VCaP (cell line): ENCODE data around the gene CALD1.

Experiments
- H3K27ac ChIP-seq: fragments of 450-650 bp; 2 replicates; pipeline ENCODE4 v1.5.1; 2017
- CTCF ChIP-seq: fragments of 450-650 bp; conservative IDR thresholded peaks from 2 replicates; pipeline ENCODE4 v1.5.1; 2017; ENCODE audit warnings: mild to moderate bottlenecking, moderate library complexity

CALD1 gene

GRCh38 chr7:134766779-134767519 is 12.5 kb upstream of the CALD1 start:
- no peak for TF ChIP-seq CTCF
- H3K27ac ChIP-seq = no peak overlapping the region

GRCh38 chr7:134767520-134768168 is 11.8 kb upstream of the CALD1 start:
- no peak overlapping the region for H3K27ac ChIP-seq
- no peak for TF ChIP-seq CTCF

GRCh38 chr7:134768243-134768642 is 11.2 kb upstream of the CALD1 start:
- H3K27ac ChIP-seq = no peak overlapping the region
- TF ChIP-seq CTCF = no peak

GRCh38 chr7:134770676-134771075 is 8.8 kb upstream of the CALD1 start:
- H3K27ac ChIP-seq = no peak overlapping the region
- TF ChIP-seq CTCF = no peak

GRCh38 chr7:134771111-134771510 is 8.3 kb upstream of the CALD1 start:
- no peak for TF ChIP-seq CTCF

GRCh38 chr7:134771889-134772288 is 7.5 kb upstream of the CALD1 start:
- TF ChIP-seq CTCF = no peak
- no peak overlapping the region for H3K27ac ChIP-seq

More at GRCh38 chr7:134771111-134771510, 8.3 kb upstream of the CALD1 start:
- no peak overlapping the region for H3K27ac ChIP-seq

- H3K27ac ChIP-seq = no peak overlapping the region
Observed at GRCh38 chr7:134772401-134772800, 7.0 kb upstream of the CALD1 start.

More at GRCh38 chr7:134772401-134772800, 7.0 kb upstream of the CALD1 start:
- no peak for TF ChIP-seq CTCF
